HL-60 (cell line): ENCODE measurements around the gene EGFR.

Experiments used
- CTCF ChIP-seq: IDR thresholded peaks from one replicate; pipeline ENCODE4 v1.5.1; 2011; ENCODE audit warnings: low read length, control low read depth, inconsistent platforms; ENCODE audit not compliant: insufficient read depth
- GABPA ChIP-seq: IDR thresholded peaks from 2 replicates; pipeline ENCODE4 v1.6.1; 2012; ENCODE audit warnings: low read depth
- POLR2AphosphoS5 ChIP-seq: IDR thresholded peaks from 2 replicates; pipeline ENCODE4 v1.6.1; 2012; ENCODE audit warnings: low read depth
- REST ChIP-seq: IDR thresholded peaks from 2 replicates; pipeline ENCODE4 v1.6.1; 2012; ENCODE audit warnings: low read depth; ENCODE audit not compliant: insufficient replicate concordance
- SPI1 ChIP-seq: IDR thresholded peaks from 2 replicates; pipeline ENCODE4 v1.6.1; 2012; ENCODE audit warnings: low read depth, mild to moderate bottlenecking, borderline replicate concordance

GRCh38 chr7:55018361-55019190 is at the start of gene EGFR:
- TF ChIP-seq CTCF (no peak), POLR2AphosphoS5 (no peak), GABPA (no peak), REST (no peak), SPI1 (no peak)
